PC-9 (cell line): ENCODE results near the gene GRB2.

Source experiments
- CTCF ChIP-seq: fragments of 200-600 bp; sonication (generic); conservative IDR thresholded peaks from 2 replicates; pipeline ENCODE4 v1.6.1; 2017; ENCODE audit warnings: mixed run types, antibody characterized with exemption, mild to moderate bottlenecking, moderate library complexity
- EZH2 ChIP-seq: fragments of 200-600 bp; sonication (generic); IDR thresholded peaks from 2 replicates; pipeline ENCODE4 v1.8.0; 2017; ENCODE audit warnings: antibody characterized with exemption, low read depth

- TF ChIP-seq CTCF: no peak
- TF ChIP-seq EZH2: no peak
These were observed 35.1 kb downstream of the GRB2 start for GRCh38 chr17:75370286-75370915.
